ENCODE results near the gene LRP2.

GRCh38 chr2:169329688-169330554 is 32.4 kb downstream of the LRP2 start:
- no peak for TF ChIP-seq POLR2A (IDR thresholded peaks at IDR 0.05; ENCODE audit: extremely low read depth, insufficient read length)
- TF ChIP-seq CTCF (IDR thresholded peaks at IDR 0.05; ENCODE audit: low read depth, low read length) = no peak
- no peak for TF ChIP-seq MYC (IDR thresholded peaks at IDR 0.05; ENCODE audit: low read depth, low read length)
- TF ChIP-seq MAX (IDR thresholded peaks at IDR 0.05; ENCODE audit: low read depth, low read length) = no peak

Measured in NB4 (cell line).